ENCODE results near the gene YBEY. TPM values are rescaled to one million over a fixed set of nuclear protein-coding genes. Genes with fewer than 3 reads are reported as not detected.

Gene YBEY
- total RNA-seq, 3 donors from 2014 or later: 10.5 to 20.8 (median 17.1) TPM

DNA sequence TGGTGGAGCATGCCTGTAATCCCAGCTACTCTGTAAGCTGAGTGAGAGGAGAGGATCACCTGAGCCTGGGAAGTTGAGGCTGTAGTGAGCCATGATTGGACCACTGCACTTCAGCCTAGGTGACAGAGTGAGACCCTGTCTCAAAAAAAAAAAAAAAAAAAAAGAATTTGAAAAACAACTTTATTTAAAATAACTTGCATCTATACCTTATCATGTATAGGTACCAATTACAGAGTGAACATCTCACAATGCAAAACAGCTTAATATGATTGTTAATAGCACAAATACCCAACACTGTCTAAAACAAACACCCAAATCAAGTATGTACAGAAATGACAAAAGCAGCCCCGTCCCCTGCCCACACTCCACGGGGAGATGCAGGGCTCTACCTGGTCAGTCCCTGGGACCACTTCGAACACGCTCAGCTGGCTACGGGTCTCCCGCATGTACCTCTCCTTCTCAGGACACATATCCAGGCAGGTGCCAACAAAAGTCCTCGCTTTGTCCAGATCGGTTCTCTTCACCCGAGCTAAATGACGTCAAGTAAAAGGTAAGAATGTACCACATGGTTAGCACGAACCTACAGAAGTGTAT is 11.2 kb upstream of the YBEY start:
- Histone ChIP-seq H3K4me3 (no peak overlapping the region), H3K36me3 (ENCODE audit: low read depth) (peaks cover 9% of the 10 kb centered on the region), H3K4me1 (ENCODE audit: low read depth) (no peaks in the 10 kb centered on the region), H3K9me3 (no peaks in the 10 kb centered on the region)
- ATAC-seq (no peak), DNase-seq (no peak)
- TF ChIP-seq, protein P1, sequence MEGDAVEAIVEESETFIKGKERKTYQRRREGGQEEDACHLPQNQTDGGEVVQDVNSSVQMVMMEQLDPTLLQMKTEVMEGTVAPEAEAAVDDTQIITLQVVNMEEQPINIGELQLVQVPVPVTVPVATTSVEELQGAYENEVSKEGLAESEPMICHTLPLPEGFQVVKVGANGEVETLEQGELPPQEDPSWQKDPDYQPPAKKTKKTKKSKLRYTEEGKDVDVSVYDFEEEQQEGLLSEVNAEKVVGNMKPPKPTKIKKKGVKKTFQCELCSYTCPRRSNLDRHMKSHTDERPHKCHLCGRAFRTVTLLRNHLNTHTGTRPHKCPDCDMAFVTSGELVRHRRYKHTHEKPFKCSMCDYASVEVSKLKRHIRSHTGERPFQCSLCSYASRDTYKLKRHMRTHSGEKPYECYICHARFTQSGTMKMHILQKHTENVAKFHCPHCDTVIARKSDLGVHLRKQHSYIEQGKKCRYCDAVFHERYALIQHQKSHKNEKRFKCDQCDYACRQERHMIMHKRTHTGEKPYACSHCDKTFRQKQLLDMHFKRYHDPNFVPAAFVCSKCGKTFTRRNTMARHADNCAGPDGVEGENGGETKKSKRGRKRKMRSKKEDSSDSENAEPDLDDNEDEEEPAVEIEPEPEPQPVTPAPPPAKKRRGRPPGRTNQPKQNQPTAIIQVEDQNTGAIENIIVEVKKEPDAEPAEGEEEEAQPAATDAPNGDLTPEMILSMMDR (IDR thresholded peaks at IDR 0.05): no peak
- intact Hi-C loops (cut with DNase I, micrococcal nuclease): no loop called here

DNA sequence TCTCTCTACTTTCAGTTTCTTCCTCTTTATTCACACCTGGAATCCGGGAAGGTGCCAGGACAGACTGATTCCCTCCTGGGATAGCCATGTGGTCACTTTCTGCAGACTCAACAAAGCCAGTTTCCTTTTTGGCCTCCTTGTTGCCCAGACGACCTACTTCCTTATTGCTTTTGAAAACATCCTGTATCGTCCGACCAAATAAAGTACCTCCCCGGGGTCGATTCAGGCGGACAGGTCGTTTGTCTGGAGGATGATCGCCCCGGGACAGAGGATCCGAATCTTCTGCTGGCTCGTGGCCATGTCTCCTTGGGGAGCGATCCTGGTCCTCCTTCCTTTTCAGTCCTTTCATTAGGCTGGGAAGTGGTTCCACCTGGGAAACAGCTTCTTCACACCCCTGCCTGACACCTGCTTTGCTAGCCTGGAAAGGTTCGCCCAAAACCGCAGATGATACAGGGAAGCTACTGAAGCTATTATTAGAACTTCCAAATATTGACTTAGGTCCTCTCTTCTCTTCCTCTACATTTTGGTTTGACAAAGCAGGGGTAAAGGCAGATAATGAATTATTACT is 2.0 kb upstream of the YBEY start:
- no peak overlapping the region for H3K4me3 ChIP-seq
- TF ChIP-seq, protein P1 (IDR thresholded peaks at IDR 0.05): no peak

DNA sequence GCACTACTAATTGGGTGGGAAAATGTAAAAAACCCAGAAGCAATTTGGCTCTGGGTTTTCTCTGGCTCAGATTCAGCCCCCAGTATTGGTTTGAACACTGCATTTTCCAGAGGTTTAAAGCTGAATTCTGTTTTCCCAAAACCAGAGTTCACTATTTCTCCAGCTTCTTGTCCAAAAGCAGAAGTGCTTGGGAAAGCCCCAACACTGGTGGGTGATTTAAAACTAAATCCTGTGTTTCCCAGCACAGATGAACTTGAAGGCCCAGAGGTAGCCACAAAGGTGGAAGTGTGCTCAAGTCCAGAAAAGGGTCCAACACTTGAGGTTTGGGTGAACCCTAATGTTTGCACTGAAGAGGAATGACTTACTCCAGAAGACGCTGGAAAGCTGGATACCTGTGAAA is 1.4 kb upstream of the YBEY start:
- Histone ChIP-seq H3K36me3 (ENCODE audit: low read depth) (no peaks in the 10 kb centered on the region), H3K9me3 (no peaks in the 10 kb centered on the region), H3K4me1 (ENCODE audit: low read depth) (peaks cover 36% of the 10 kb centered on the region), H3K4me3 (no peak overlapping the region)
- intact Hi-C loops (cut with DNase I, micrococcal nuclease): no loop called here
- ATAC-seq: no peak
- TF ChIP-seq, protein P1 (IDR thresholded peaks at IDR 0.05): no peak
- no peak for DNase-seq

More for the DNA sequence above, 2.0 kb upstream of the YBEY start:
- H3K36me3 ChIP-seq (ENCODE audit: low read depth): no peaks in the 10 kb centered on the region
- ATAC-seq: peak; percentile 38
- intact Hi-C loops (cut with DNase I, micrococcal nuclease): no loop called here
- H3K9me3 ChIP-seq: no peaks in the 10 kb centered on the region
- H3K4me1 ChIP-seq (ENCODE audit: low read depth): peaks cover 36% of the 10 kb centered on the region
- peak in 2 of 3 donors; percentile 51 to 55 for DNase-seq

DNA sequence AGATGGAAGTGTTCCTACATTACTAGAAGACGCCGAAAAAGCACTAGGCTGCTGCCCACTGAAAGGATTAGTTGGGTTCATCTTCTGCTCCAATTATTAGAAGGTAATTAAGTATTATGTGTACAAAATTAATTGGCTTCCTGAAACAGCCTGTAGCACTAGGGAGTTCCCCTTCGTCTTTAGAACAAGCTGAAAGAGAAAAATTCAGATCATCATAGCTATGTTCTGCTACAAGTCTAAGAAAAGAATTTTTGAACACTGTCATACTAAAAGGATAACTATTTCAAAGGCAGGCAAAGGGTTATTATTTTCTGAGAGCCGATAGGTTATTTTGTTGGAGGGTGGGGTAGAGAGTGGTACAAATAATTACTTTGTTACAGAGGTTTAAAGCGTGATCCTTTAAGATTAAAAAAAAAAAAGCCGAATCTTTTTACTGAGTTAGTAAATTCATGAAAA is 908 bp upstream of the YBEY start, which contains the start of gene MCM3AP:
MCM3AP (minus strand) TSS at position 406 of the 456 bp plus-strand sequence; CDS start at position 81, 325 bp downstream.
- intact Hi-C loops (cut with DNase I, micrococcal nuclease): no loop called here
- TF ChIP-seq, protein P1 (IDR thresholded peaks at IDR 0.05): no peak
- Histone ChIP-seq H3K36me3 (ENCODE audit: low read depth) (no peaks in the 10 kb centered on the region), H3K9me3 (no peaks in the 10 kb centered on the region), H3K4me3 (peak within 1 kb of the TSS; percentile 71), H3K4me1 (ENCODE audit: low read depth) (peaks cover 36% of the 10 kb centered on the region)
- ATAC-seq (no peak), DNase-seq (no peak)

DNA sequence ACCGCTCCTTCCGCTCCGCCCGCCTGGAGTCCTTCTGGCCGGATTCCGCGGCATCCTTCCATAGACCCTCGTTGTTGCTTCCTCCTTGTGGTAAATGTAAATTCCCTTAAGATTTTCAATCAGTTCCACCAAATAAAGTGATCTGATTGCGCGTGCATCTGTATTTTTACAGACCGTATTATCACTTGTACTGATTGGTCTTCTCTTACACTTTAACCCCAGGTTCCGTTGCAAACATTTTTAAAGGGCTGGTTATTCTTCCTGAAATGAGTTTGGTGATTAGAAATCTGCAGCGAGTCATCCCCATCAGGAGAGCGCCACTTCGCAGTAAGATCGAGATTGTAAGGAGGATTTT is 483 bp downstream of the YBEY start:
- no peaks in the 10 kb centered on the region for H3K9me3 ChIP-seq
- peak overlapping the region; percentile 71 for H3K4me3 ChIP-seq
- H3K36me3 ChIP-seq (ENCODE audit: low read depth): no peaks in the 10 kb centered on the region
- peaks cover 36% of the 10 kb centered on the region for H3K4me1 ChIP-seq (ENCODE audit: low read depth)
- no peak for ATAC-seq
- TF ChIP-seq, protein P1 (IDR thresholded peaks at IDR 0.05): no peak
- intact Hi-C loops (cut with DNase I, micrococcal nuclease): no loop called here
- no peak for DNase-seq

All from mucosa of descending colon (tissue), 3 donors.